Effector CD8-positive, alpha-beta T cell (primary cell): ENCODE results near the gene ERFL.
"Not testable (repeated sequence)": the region's sequence is repeated elsewhere in the genome, so short reads cannot be mapped to it uniquely, and the experiment has no call there.

Source experiments
- DNase-seq: peaks from one replicate; lab custom pipeline; 2025; lab: John Stamatoyannopoulos, UW

The ERFL gene

GRCh38 chr19:41877916-41878905 lies 50.0 kb downstream of the ERFL start:
- no peak for DNase-seq

GRCh38 chr19:41876847-41877832 lies 51.1 kb downstream of the ERFL start, which contains the start of gene CD79A:
CD79A (plus strand) TSS chr19:41877279; CDS start chr19:41877305, 26 bp downstream.
- DNase-seq: no peak

GRCh38 chr19:41875973-41876372 lies 52.3 kb downstream of the ERFL start:
- not testable (repeated sequence) for DNase-seq

GRCh38 chr19:41872775-41873647 lies 55.2 kb downstream of the ERFL start:
- DNase-seq: peak; percentile 57

GRCh38 chr19:41872384-41872774 lies 55.9 kb downstream of the ERFL start:
- no peak for DNase-seq

GRCh38 chr19:41871573-41872383 lies 56.5 kb downstream of the ERFL start:
- peak; percentile 11 for DNase-seq

- no peak for DNase-seq
These were observed 57.8 kb downstream of the ERFL start for GRCh38 chr19:41870401-41870873.

GRCh38 chr19:41869374-41869955 lies 58.8 kb downstream of the ERFL start:
- DNase-seq: no peak

- DNase-seq: no peak
These were observed 59.3 kb downstream of the ERFL start for GRCh38 chr19:41868989-41869300.

GRCh38 chr19:41868120-41868988 lies 59.9 kb downstream of the ERFL start:
- no peak for DNase-seq

- DNase-seq: no peak
These were observed 62.0 kb downstream of the ERFL start for GRCh38 chr19:41866284-41866683.

- DNase-seq: no peak
These were observed 63.9 kb downstream of the ERFL start for GRCh38 chr19:41864374-41864773.

GRCh38 chr19:41863209-41863931 lies 64.9 kb downstream of the ERFL start:
- DNase-seq: no peak

- no peak for DNase-seq
These were observed 65.7 kb downstream of the ERFL start for GRCh38 chr19:41862445-41862986.

GRCh38 chr19:41861846-41862245 lies 66.4 kb downstream of the ERFL start:
- no peak for DNase-seq

- no peak for DNase-seq
These were observed 67.0 kb downstream of the ERFL start for GRCh38 chr19:41861116-41861768.

- DNase-seq: no peak
These were observed 67.7 kb downstream of the ERFL start for GRCh38 chr19:41860419-41861115.
